Measurements from ENCODE around the gene TNK2.
A peak's percentile ranks its signal among the peaks of the same experiment; 100 is the strongest.

Gene TNK2

DNA sequence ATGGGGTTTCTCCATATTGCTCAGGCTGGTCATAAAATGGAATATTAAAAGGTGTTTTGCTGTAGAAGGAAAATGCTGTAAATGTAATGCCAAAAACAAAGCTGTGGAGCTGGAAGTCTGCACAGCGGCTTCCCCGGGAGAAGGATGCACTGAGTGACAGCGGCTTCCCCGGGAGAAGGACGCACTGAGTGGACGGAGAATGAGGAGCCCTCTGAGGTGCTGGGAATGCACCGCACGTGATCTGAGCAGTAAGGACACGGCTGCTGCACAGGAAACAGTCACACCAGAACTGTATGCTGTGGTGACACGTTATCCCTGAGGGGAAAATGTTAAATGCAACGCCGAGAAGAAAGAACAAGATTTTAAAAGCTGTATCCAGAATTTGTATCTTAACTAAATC lies 24.6 kb downstream of the TNK2 start:
- Histone ChIP-seq H3K18ac (ENCODE audit: low read length) (no peak overlapping the region), H3K23ac (ENCODE audit: low read depth, low read length, poor library complexity) (no peak overlapping the region), H3K79me1 (ENCODE audit: low read depth, low read length) (no peaks in the 10 kb centered on the region), H4K8ac (ENCODE audit: low read depth, low read length) (no peak overlapping the region), H3K4me2 (ENCODE audit: insufficient read depth, low read length, poor library complexity, severe bottlenecking) (no peak overlapping the region), H3K4me1 (ENCODE audit: control insufficient read depth in 2 of 2, insufficient read depth in 1 of 2, low read depth in 1 of 2, low read length in 2 of 2) (peaks cover 15 to 17% of the 10 kb centered on the region in 2 donors), H2BK12ac (ENCODE audit: low read length) (no peak overlapping the region), H4K91ac (ENCODE audit: low read depth, low read length, poor library complexity) (no peak overlapping the region), H3K27me3 (ENCODE audit: control insufficient read depth in 3 of 3, insufficient read depth in 3 of 3, low read depth in 1 of 3, low read length in 3 of 3) (peaks cover 0 to 3% (median 0%) of the 10 kb centered on the region in 3 experiments), H3K9ac (ENCODE audit: low read depth, low read length, poor library complexity) (no peak overlapping the region), H3K4me3 (ENCODE audit: low read length in 2 of 2) (no peak overlapping the region), H3K4ac (ENCODE audit: low read length) (no peak overlapping the region), H2BK5ac (ENCODE audit: low read length) (no peak overlapping the region), H2AK5ac (ENCODE audit: low read depth, low read length) (no peak overlapping the region), H2AFZ (ENCODE audit: low read length) (no peak overlapping the region), H3K36me3 (replicated peaks in 1 of 2; ENCODE audit: control insufficient read depth in 2 of 2, insufficient read depth in 2 of 2, low read length in 2 of 2) (peaks cover 12 to 25% of the 10 kb centered on the region in 2 donors), H3K14ac (ENCODE audit: low read length) (no peak overlapping the region), H3K9me3 (replicated peaks in 1 of 2; ENCODE audit: control insufficient read depth in 2 of 2, insufficient read depth in 1 of 2, low read depth in 1 of 2, low read length in 2 of 2) (peaks cover 0 to 3% of the 10 kb centered on the region in 2 donors), H2BK15ac (ENCODE audit: low read length) (no peak overlapping the region), H3K27ac (replicated peaks; ENCODE audit: low read length) (no peak overlapping the region), H2BK120ac (ENCODE audit: low read depth, low read length) (no peak overlapping the region)
- no peak for DNase-seq (ENCODE audit: low spot score)
- no CpG with 5 or more reads among the region's 12 CpGs for WGBS, 2 donors (ENCODE audit: extremely low coverage in 2 of 2, insufficient read length in 2 of 2, insufficient replicate concordance in 1 of 2)

DNA sequence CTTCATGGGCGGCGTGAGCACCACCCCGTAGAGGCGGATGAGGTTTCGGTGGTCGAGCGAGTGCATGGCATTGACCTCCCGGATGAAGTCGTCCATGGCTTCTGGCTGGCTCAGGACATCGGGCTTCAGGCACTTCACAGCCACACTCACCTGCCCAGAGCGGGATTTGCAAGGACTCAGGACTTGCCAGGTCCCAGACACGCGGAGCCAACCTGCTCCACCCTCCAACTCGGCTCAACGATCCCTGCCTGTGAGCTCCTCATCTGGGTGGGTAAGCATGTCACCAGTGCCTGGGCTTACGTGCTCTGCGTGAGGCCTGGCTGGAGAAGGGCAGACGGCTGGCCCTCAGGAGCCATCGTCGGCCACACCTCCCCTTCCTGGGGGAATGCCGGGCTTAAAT lies 25.2 kb downstream of the TNK2 start:
- Histone ChIP-seq H2BK5ac (ENCODE audit: low read length) (no peak overlapping the region), H3K4ac (ENCODE audit: low read length) (no peak overlapping the region)

DNA sequence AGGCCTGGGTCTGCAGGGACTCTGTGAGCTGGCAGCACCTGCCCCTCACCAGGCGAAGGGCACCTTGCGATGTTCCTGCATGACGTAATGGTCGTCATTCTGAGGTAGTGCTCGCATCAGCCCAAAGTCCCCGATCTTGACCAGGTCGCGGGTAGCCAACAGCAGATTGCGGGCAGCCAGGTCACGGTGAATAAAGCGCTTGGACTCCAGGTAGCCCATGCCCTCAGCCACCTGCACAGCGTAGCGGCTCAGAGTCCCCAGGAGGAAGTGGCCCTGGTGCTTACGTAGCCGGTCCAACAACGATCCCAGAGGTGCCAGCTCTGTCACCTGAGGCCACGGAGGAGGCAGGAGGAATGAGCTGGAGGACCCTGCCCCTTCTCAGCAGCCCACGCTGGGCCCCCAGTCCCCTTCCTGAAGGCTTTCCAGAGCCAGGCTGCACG lies 26.3 kb downstream of the TNK2 start:
- H4K91ac ChIP-seq (ENCODE audit: low read depth, low read length, poor library complexity): no peak overlapping the region
- no peak for DNase-seq (ENCODE audit: low spot score)
- H3K9me3 ChIP-seq (replicated peaks in 1 of 2; ENCODE audit: control insufficient read depth in 2 of 2, insufficient read depth in 1 of 2, low read depth in 1 of 2, low read length in 2 of 2): no peaks in the 10 kb centered on the region
- peak overlapping the region; percentile 43 for H3K23ac ChIP-seq (ENCODE audit: low read depth, low read length, poor library complexity)
- H2BK12ac ChIP-seq (ENCODE audit: low read length): no peak overlapping the region
- no peak overlapping the region for H2BK5ac ChIP-seq (ENCODE audit: low read length)
- H3K36me3 ChIP-seq (replicated peaks in 1 of 2; ENCODE audit: control insufficient read depth in 2 of 2, insufficient read depth in 2 of 2, low read length in 2 of 2): peaks cover 17 to 36% of the 10 kb centered on the region in 2 donors
- no peak overlapping the region for H3K27ac ChIP-seq (replicated peaks; ENCODE audit: low read length)
- no peak overlapping the region for H3K4ac ChIP-seq (ENCODE audit: low read length)
- H2AK5ac ChIP-seq (ENCODE audit: low read depth, low read length): no peak overlapping the region
- H3K27me3 ChIP-seq (ENCODE audit: control insufficient read depth in 3 of 3, insufficient read depth in 3 of 3, low read depth in 1 of 3, low read length in 3 of 3): no peaks in the 10 kb centered on the region
- H2BK15ac ChIP-seq (ENCODE audit: low read length): no peak overlapping the region
- no peak overlapping the region for H3K14ac ChIP-seq (ENCODE audit: low read length)
- no peaks in the 10 kb centered on the region for H3K79me1 ChIP-seq (ENCODE audit: low read depth, low read length)
- no peak overlapping the region for H4K8ac ChIP-seq (ENCODE audit: low read depth, low read length)
- peak overlapping the region; percentile 44 for H3K9ac ChIP-seq (ENCODE audit: low read depth, low read length, poor library complexity)
- no peak overlapping the region for H2AFZ ChIP-seq (ENCODE audit: low read length)
- H3K4me1 ChIP-seq (ENCODE audit: control insufficient read depth in 2 of 2, insufficient read depth in 1 of 2, low read depth in 1 of 2, low read length in 2 of 2): peaks cover 13 to 14% of the 10 kb centered on the region in 2 donors
- no peak overlapping the region for H3K4me3 ChIP-seq (ENCODE audit: low read length in 2 of 2)
- no peak overlapping the region for H3K4me2 ChIP-seq (ENCODE audit: insufficient read depth, low read length, poor library complexity, severe bottlenecking)
- H3K18ac ChIP-seq (ENCODE audit: low read length): no peak overlapping the region
- no peak overlapping the region for H2BK120ac ChIP-seq (ENCODE audit: low read depth, low read length)
- no CpG with 5 or more reads among the region's 19 CpGs for whole genome bisulfite sequencing, 2 donors (ENCODE audit: extremely low coverage in 2 of 2, insufficient read length in 2 of 2, insufficient replicate concordance in 1 of 2)

More for the DNA sequence above, 25.2 kb downstream of the TNK2 start:
- Histone ChIP-seq H2BK15ac (ENCODE audit: low read length) (no peak overlapping the region), H3K79me1 (ENCODE audit: low read depth, low read length) (no peaks in the 10 kb centered on the region), H3K18ac (ENCODE audit: low read length) (no peak overlapping the region), H3K23ac (ENCODE audit: low read depth, low read length, poor library complexity) (peak overlapping the region; percentile 89), H4K8ac (ENCODE audit: low read depth, low read length) (no peak overlapping the region), H3K27ac (replicated peaks; ENCODE audit: low read length) (no peak overlapping the region), H3K4me2 (ENCODE audit: insufficient read depth, low read length, poor library complexity, severe bottlenecking) (no peak overlapping the region), H2AFZ (ENCODE audit: low read length) (no peak overlapping the region), H2AK5ac (ENCODE audit: low read depth, low read length) (no peak overlapping the region), H3K14ac (ENCODE audit: low read length) (no peak overlapping the region), H3K9ac (ENCODE audit: low read depth, low read length, poor library complexity) (no peak overlapping the region), H4K91ac (ENCODE audit: low read depth, low read length, poor library complexity) (no peak overlapping the region), H2BK12ac (ENCODE audit: low read length) (no peak overlapping the region), H3K36me3 (replicated peaks in 1 of 2; ENCODE audit: control insufficient read depth in 2 of 2, insufficient read depth in 2 of 2, low read length in 2 of 2) (peaks cover 16 to 32% of the 10 kb centered on the region in 2 donors), H3K27me3 (ENCODE audit: control insufficient read depth in 3 of 3, insufficient read depth in 3 of 3, low read depth in 1 of 3, low read length in 3 of 3) (peaks cover 0 to 3% (median 0%) of the 10 kb centered on the region in 3 experiments), H2BK120ac (ENCODE audit: low read depth, low read length) (no peak overlapping the region), H3K4me1 (ENCODE audit: control insufficient read depth in 2 of 2, insufficient read depth in 1 of 2, low read depth in 1 of 2, low read length in 2 of 2) (peaks cover 13 to 17% of the 10 kb centered on the region in 2 donors), H3K4me3 (ENCODE audit: low read length in 2 of 2) (no peak overlapping the region), H3K9me3 (replicated peaks in 1 of 2; ENCODE audit: control insufficient read depth in 2 of 2, insufficient read depth in 1 of 2, low read depth in 1 of 2, low read length in 2 of 2) (peaks cover 0 to 3% of the 10 kb centered on the region in 2 donors)
- DNase-seq (ENCODE audit: low spot score): no peak
- no CpG with 5 or more reads among the region's 21 CpGs for WGBS, 2 donors (ENCODE audit: extremely low coverage in 2 of 2, insufficient read length in 2 of 2, insufficient replicate concordance in 1 of 2)

DNA sequence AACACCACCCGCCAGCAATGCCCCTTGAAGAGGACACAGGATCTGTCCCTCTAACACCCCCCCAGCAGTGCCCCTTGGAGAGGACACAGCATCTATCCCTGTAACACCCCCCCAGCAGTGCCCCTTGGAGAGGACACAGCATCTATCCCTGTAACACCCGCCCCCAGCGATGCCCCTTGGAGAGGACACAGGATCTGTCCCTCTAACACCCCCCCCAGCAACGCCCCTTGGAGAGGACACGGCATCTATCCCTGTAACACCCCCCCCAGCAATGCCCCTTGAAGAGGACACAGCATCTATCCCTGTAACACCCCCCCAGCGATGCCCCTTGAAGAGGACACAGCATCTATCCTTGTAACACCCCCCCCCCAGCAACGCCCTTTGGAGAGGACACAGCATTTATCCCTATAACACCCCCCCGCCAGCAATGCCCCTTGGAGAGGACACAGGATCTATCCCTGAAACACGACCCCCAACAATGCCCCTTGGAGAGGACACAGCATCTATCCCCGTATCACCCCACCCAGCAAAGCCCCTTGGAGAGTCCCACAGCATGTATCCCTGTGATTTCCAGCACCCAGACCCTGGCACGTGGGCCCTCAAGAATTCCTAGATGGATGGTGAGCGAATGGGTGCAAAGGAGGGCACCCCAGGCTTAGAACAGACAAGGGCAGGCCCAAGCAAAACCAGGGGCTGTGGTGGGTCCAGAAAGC lies 26.9 kb downstream of the TNK2 start:
- H3K4me1 ChIP-seq (ENCODE audit: control insufficient read depth in 2 of 2, insufficient read depth in 1 of 2, low read depth in 1 of 2, low read length in 2 of 2): peaks cover 10 to 11% of the 10 kb centered on the region in 2 donors
- H3K9me3 ChIP-seq (replicated peaks in 1 of 2; ENCODE audit: control insufficient read depth in 2 of 2, insufficient read depth in 1 of 2, low read depth in 1 of 2, low read length in 2 of 2): no peaks in the 10 kb centered on the region
- no peak overlapping the region for H4K8ac ChIP-seq (ENCODE audit: low read depth, low read length)
- H2BK12ac ChIP-seq (ENCODE audit: low read length): no peak overlapping the region
- H3K27me3 ChIP-seq (ENCODE audit: control insufficient read depth in 3 of 3, insufficient read depth in 3 of 3, low read depth in 1 of 3, low read length in 3 of 3): no peaks in the 10 kb centered on the region
- H3K4me2 ChIP-seq (ENCODE audit: insufficient read depth, low read length, poor library complexity, severe bottlenecking): no peak overlapping the region
- peak overlapping the region; percentile 43 for H3K23ac ChIP-seq (ENCODE audit: low read depth, low read length, poor library complexity)
- H3K18ac ChIP-seq (ENCODE audit: low read length): no peak overlapping the region
- no peak overlapping the region for H2AK5ac ChIP-seq (ENCODE audit: low read depth, low read length)
- WGBS, 2 donors (ENCODE audit: extremely low coverage in 2 of 2, insufficient read length in 2 of 2, insufficient replicate concordance in 1 of 2): no CpG with 5 or more reads among the region's 12 CpGs
- peak overlapping the region; percentile 44 for H3K9ac ChIP-seq (ENCODE audit: low read depth, low read length, poor library complexity)
- H3K4ac ChIP-seq (ENCODE audit: low read length): no peak overlapping the region
- H2AFZ ChIP-seq (ENCODE audit: low read length): no peak overlapping the region
- H3K27ac ChIP-seq (replicated peaks; ENCODE audit: low read length): no peak overlapping the region
- no peak overlapping the region for H3K14ac ChIP-seq (ENCODE audit: low read length)
- H2BK5ac ChIP-seq (ENCODE audit: low read length): no peak overlapping the region
- peaks cover 2% of the 10 kb centered on the region for H3K79me1 ChIP-seq (ENCODE audit: low read depth, low read length)
- H3K36me3 ChIP-seq (replicated peaks in 1 of 2; ENCODE audit: control insufficient read depth in 2 of 2, insufficient read depth in 2 of 2, low read length in 2 of 2): peaks cover 17 to 36% of the 10 kb centered on the region in 2 donors
- H2BK15ac ChIP-seq (ENCODE audit: low read length): no peak overlapping the region
- no peak overlapping the region for H3K4me3 ChIP-seq (ENCODE audit: low read length in 2 of 2)
- H2BK120ac ChIP-seq (ENCODE audit: low read depth, low read length): no peak overlapping the region
- no peak for DNase-seq (ENCODE audit: low spot score)
- H4K91ac ChIP-seq (ENCODE audit: low read depth, low read length, poor library complexity): no peak overlapping the region
